Kidney (tissue), 14 donors: ENCODE results near the gene ARMC6. TPM values are rescaled to one million over a fixed set of nuclear protein-coding genes. Genes with fewer than 3 reads are reported as not detected.

Experiments
- DNase-seq, 5 donors: peaks; one replicate each; pipeline ENCODE4 v3.0.0-alpha.2; 2013 to 2020
- FAIRE-seq: peaks from 2 replicates; lab custom pipeline; 2012; peaks lifted over from hg19 to GRCh38; lab: Jason Lieb, UNC
- H3K27ac ChIP-seq, 2 donors: one replicate each; pipeline ENCODE4 v1.7.0; 2013; ENCODE audit warnings: low read depth in 2 of 2, low read length in 2 of 2, inconsistent platforms in 1 of 2
- H3K27me3 ChIP-seq: one replicate; pipeline ENCODE4 v1.7.1; 2013; ENCODE audit warnings: low read length, inconsistent platforms; ENCODE audit not compliant: control insufficient read depth, insufficient read depth
- H3K36me3 ChIP-seq, 3 donors: one replicate each; pipeline versions ENCODE4 v1.7.0 to v1.7.1; 2013; ENCODE audit warnings: low read length in 3 of 3, control low read depth in 1 of 3, inconsistent platforms in 1 of 3; ENCODE audit not compliant: insufficient read depth in 3 of 3, control insufficient read depth in 2 of 3
- H3K4me1 ChIP-seq, 3 donors: one replicate each; pipeline versions ENCODE4 v1.7.0 to v1.7.1; 2013; ENCODE audit warnings: low read length in 3 of 3, inconsistent platforms in 1 of 3, low read depth in 1 of 3; ENCODE audit not compliant: control insufficient read depth in 2 of 3, insufficient read depth in 2 of 3
- H3K4me3 ChIP-seq, 3 donors: one replicate each; pipeline versions ENCODE4 v1.7.0 to v1.8.1; 2013; ENCODE audit warnings: low read length in 3 of 3, control low read depth in 1 of 3, inconsistent platforms in 1 of 3
- H3K9ac ChIP-seq, 3 donors: one replicate each; pipeline versions ENCODE4 v1.7.0 to v1.7.1; 2013; ENCODE audit warnings: low read length in 3 of 3, control low read depth in 1 of 3, inconsistent platforms in 1 of 3
- H3K9me3 ChIP-seq, 3 donors: one replicate each; pipeline versions ENCODE4 v1.7.0 to v1.7.1; 2013; ENCODE audit warnings: low read length in 3 of 3, control low read depth in 1 of 3, inconsistent platforms in 1 of 3; ENCODE audit not compliant: control insufficient read depth in 2 of 3, insufficient read depth in 1 of 3
- intact Hi-C: fragments of 100-400 bp; cut with DNase I; formaldehyde crosslinking; loops from one replicate; pipeline ENCODE4 v1.11.1; 2022
- polyA plus RNA-seq: library from polyadenylated mRNA; stranded (reverse); fragments of 350-450 nt; fragmentation: Illumina TruSeq; extraction: RNeasy Lipid Tissue Mini Kit (QIAGEN cat#74804); gene quantifications from one replicate; pipeline ENCODE4 v1.2.3, GENCODE V29; 2014; ENCODE audit warnings: low read depth, low replicate concordance; ENCODE audit not compliant: insufficient read depth
- total RNA-seq: library from RNA; stranded (reverse); fragmentation: NEBNext Ultra II Directional; extraction: Animal tissue kit (Norgen Biotek cat#: 25700); gene quantifications from one replicate; pipeline ENCODE4 v1.2.1, GENCODE V29; 2021
- TF ChIP-seq, protein P1 (sequence below): IDR thresholded peaks from 3 replicates; pipeline ENCODE4 v1.5.1; 2012; ENCODE audit warnings: mild to moderate bottlenecking, moderate library complexity, borderline replicate concordance; ENCODE audit not compliant: insufficient read depth; ENCODE audit errors: extremely low read depth
- donor health status: control.
- donor health status: control.
- donor health status: control.
- donor health status: control.
- donor health status: control.
- donor health status: DM: yes; HTN: yes; CAD: no.
- donor health status: Normal renal cell carcinoma (clear cell type).

ARMC6 gene
- total and polyA plus RNA-seq, 2 donors from 2014 or later, result 23.0 to 24.6 TPM

GRCh38 chr19:19031891-19032290, 1.5 kb upstream of the ARMC6 start:
- peaks cover 0 to 15% (median 0%) of the 10 kb centered on the region in 3 donors for H3K4me1 ChIP-seq
- intact Hi-C loops, result no loop called here

DNA sequence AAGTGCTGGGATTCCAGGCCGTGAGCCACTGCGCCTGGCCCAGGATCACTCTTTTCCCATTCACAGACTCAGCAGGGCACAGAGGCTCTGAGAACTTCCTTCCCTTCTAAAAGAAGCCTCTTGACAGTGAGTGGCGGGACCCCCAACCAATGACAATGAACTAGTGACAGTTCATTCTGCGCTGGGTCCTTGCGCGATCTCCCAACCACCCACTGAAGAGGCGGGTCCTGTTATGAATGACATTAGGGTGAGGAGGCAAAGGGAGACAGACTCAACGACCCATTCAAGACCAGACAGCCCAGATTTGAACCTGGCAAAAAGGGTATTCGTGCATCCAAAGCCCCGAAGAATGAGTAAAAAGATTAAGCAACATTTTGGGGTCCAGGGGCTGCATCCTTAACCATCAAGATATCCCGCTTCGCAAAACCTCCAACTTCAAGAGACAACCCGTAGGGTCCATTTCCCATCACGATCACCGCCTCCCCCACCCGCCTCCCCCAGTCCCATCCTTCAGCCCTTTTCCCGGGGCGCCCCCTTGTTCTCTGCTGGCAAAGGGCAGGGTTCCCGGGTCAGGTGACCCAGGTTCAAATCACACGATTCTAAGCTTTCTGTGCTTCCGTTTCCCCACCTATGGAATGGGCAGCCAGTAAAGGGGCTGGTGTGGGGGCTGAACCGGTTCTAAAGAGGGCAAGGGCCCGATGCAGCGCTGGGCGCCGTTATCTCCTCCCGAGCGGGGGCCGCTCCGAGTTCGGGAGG, 805 bp upstream of the ARMC6 start:
- H3K4me3 ChIP-seq, result peak overlapping the region; percentile 69 to 82 (median 81)
- H3K27me3 ChIP-seq, result no peaks in the 10 kb centered on the region
- H3K9me3 ChIP-seq, result no peaks in the 10 kb centered on the region
- peak overlapping the region; percentile 53 to 92 for H3K27ac ChIP-seq
- TF ChIP-seq, protein P1, sequence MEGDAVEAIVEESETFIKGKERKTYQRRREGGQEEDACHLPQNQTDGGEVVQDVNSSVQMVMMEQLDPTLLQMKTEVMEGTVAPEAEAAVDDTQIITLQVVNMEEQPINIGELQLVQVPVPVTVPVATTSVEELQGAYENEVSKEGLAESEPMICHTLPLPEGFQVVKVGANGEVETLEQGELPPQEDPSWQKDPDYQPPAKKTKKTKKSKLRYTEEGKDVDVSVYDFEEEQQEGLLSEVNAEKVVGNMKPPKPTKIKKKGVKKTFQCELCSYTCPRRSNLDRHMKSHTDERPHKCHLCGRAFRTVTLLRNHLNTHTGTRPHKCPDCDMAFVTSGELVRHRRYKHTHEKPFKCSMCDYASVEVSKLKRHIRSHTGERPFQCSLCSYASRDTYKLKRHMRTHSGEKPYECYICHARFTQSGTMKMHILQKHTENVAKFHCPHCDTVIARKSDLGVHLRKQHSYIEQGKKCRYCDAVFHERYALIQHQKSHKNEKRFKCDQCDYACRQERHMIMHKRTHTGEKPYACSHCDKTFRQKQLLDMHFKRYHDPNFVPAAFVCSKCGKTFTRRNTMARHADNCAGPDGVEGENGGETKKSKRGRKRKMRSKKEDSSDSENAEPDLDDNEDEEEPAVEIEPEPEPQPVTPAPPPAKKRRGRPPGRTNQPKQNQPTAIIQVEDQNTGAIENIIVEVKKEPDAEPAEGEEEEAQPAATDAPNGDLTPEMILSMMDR, result no peak
- peaks cover 0 to 6% (median 3%) of the 10 kb centered on the region in 3 donors for H3K36me3 ChIP-seq
- H3K9ac ChIP-seq, result peak overlapping the region; percentile 33 to 75 (median 69)
- DNase-seq (peak; percentile 91 to 97 (median 93)), FAIRE-seq (no peak)
- intact Hi-C loops, result no loop called here
- peaks cover 0 to 14% (median 0%) of the 10 kb centered on the region in 3 donors for H3K4me1 ChIP-seq

More at GRCh38 chr19:19031891-19032290, 1.5 kb upstream of the ARMC6 start:
- Histone ChIP-seq H3K9ac (no peak overlapping the region), H3K9me3 (no peaks in the 10 kb centered on the region), H3K4me3 (peak overlapping the region in 1 of 3 donors; percentile 81), H3K27ac (no peak overlapping the region), H3K27me3 (no peaks in the 10 kb centered on the region), H3K36me3 (peaks cover 2 to 9% (median 3%) of the 10 kb centered on the region in 3 donors)
- FAIRE-seq (no peak), DNase-seq (no peak)
- TF ChIP-seq, protein P1, result no peak

DNA sequence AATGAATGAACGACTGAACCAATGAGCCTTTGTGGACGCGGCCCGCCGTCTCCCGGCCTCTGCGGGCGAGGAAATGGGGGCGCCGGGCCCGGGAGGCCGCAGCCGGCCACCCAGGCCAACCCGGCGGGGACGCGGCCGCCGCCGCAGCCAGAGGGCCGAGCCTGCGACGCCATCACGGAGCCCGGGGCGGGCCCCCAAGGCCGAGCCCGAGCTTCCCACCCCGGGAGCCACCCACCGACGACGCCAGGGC, 302 bp upstream of the ARMC6 start:
- Histone ChIP-seq H3K36me3 (peaks cover 0 to 6% (median 3%) of the 10 kb centered on the region in 3 donors), H3K9me3 (no peaks in the 10 kb centered on the region), H3K9ac (peak overlapping the region; percentile 33 to 75 (median 69)), H3K4me1 (peaks cover 0 to 12% (median 0%) of the 10 kb centered on the region in 3 donors), H3K27me3 (no peaks in the 10 kb centered on the region), H3K4me3 (peak overlapping the region; percentile 69 to 82 (median 81)), H3K27ac (peak overlapping the region; percentile 53 to 92)
- DNase-seq (no peak), FAIRE-seq (no peak)
- intact Hi-C loops, result no loop called here
- TF ChIP-seq, protein P1, result no peak
